WTC11 (cell line): ENCODE measurements around the gene SSC5D. TPM values are rescaled to one million over a fixed set of nuclear protein-coding genes. Genes with fewer than 3 reads are reported as not detected.

Experiments
- ATAC-seq: fragments of 200-7000 bp; cut with Tn5 transposase; 2 replicates; pipeline ENCODE4 v1.10.0; 2021; ENCODE audit warnings: mild to moderate bottlenecking, moderate library complexity
- CTCF ChIA-PET: fragments of 300-600 bp; sonication (Branson Sonifier 250); formaldehyde crosslinking; loops from one replicate; lab custom pipeline; 2021; ENCODE audit warnings: antibody characterized with exemption; lab: Charles Lee
- POLR2A ChIA-PET: fragments of 350-600 bp; sonication (Branson Sonifier 250); formaldehyde crosslinking; loops from one replicate; lab custom pipeline; 2021; ENCODE audit warnings: antibody characterized with exemption; lab: Charles Lee
- DNase-seq: peaks from one replicate; pipeline ENCODE4 v3.0.0; 2021; ENCODE audit warnings: low spot score
- H3K27ac Mint-ChIP-seq: 2 replicates; pipeline ENCODE4 v1.8.0; 2021; ENCODE audit warnings: mixed read lengths
- H3K27me3 Mint-ChIP-seq: 2 replicates; pipeline ENCODE4 v1.8.0; 2021; ENCODE audit warnings: low read depth, mild to moderate bottlenecking, moderate library complexity, mixed read lengths
- H3K36me3 Mint-ChIP-seq: 2 replicates; pipeline ENCODE4 v1.8.0; 2021; ENCODE audit warnings: mixed read lengths
- H3K4me1 Mint-ChIP-seq: 2 replicates; pipeline ENCODE4 v1.8.0; 2022; ENCODE audit warnings: mixed read lengths
- H3K4me3 Mint-ChIP-seq: 2 replicates; pipeline ENCODE4 v1.8.0; 2021; ENCODE audit warnings: mild to moderate bottlenecking, moderate library complexity, mixed read lengths
- H3K9me3 Mint-ChIP-seq: 2 replicates; pipeline ENCODE4 v1.8.0; 2021; ENCODE audit warnings: mixed read lengths
- AFF4 ChIP-seq: sonication (generic); formaldehyde crosslinking; IDR thresholded peaks from 2 replicates; pipeline ENCODE4 v1.8.1; 2023; ENCODE audit warnings: mild to moderate bottlenecking, missing genetic modification reagents, borderline replicate concordance
- ATF1 ChIP-seq: sonication (generic); formaldehyde crosslinking; IDR thresholded peaks from 2 replicates; pipeline ENCODE4 v1.8.1; 2023; ENCODE audit warnings: mild to moderate bottlenecking, moderate library complexity, missing genetic modification reagents
- ATF3 ChIP-seq: sonication (generic); formaldehyde crosslinking; conservative IDR thresholded peaks from 2 replicates; pipeline ENCODE4 v1.8.1; 2022; ENCODE audit warnings: mild to moderate bottlenecking, missing genetic modification reagents
- CDX4 ChIP-seq: fragments of 250-450 bp; sonication (Bioruptor Pico); IDR thresholded peaks from 2 replicates; pipeline ENCODE4 v1.9.0; 2021; ENCODE audit warnings: moderate library complexity, mild to moderate bottlenecking, inconsistent platforms, borderline replicate concordance
- CREB1 ChIP-seq: sonication (generic); formaldehyde crosslinking; IDR thresholded peaks from 2 replicates; pipeline ENCODE4 v1.8.0; 2023; ENCODE audit warnings: mild to moderate bottlenecking, missing genetic modification reagents
- CTCF ChIP-seq: fragments of 200-600 bp; IDR thresholded peaks from 2 replicates; pipeline ENCODE4 v1.8.0; 2022; ENCODE audit warnings: antibody characterized with exemption
- E2F1 ChIP-seq: sonication (generic); formaldehyde crosslinking; IDR thresholded peaks from 2 replicates; pipeline ENCODE4 v1.8.0; 2022; ENCODE audit warnings: mild to moderate bottlenecking, missing genetic modification reagents
- FOXK1 ChIP-seq: sonication (generic); formaldehyde crosslinking; IDR thresholded peaks from 2 replicates; pipeline ENCODE4 v1.8.0; 2022; ENCODE audit warnings: mild to moderate bottlenecking, moderate library complexity, missing genetic modification reagents
- JUN ChIP-seq: sonication (generic); formaldehyde crosslinking; IDR thresholded peaks from 2 replicates; pipeline ENCODE4 v1.8.0; 2023; ENCODE audit warnings: mild to moderate bottlenecking, missing genetic modification reagents
- MAX ChIP-seq: sonication (generic); formaldehyde crosslinking; IDR thresholded peaks from 2 replicates; pipeline ENCODE4 v1.8.0; 2022; ENCODE audit warnings: mild to moderate bottlenecking, missing genetic modification reagents
- NFE2L1 ChIP-seq: sonication (generic); formaldehyde crosslinking; IDR thresholded peaks from 2 replicates; pipeline ENCODE4 v1.8.1; 2023; ENCODE audit warnings: missing genetic modification reagents
- NFYB ChIP-seq: sonication (generic); formaldehyde crosslinking; conservative IDR thresholded peaks from 2 replicates; pipeline ENCODE4 v1.8.0; 2022; ENCODE audit warnings: low read depth, missing genetic modification reagents
- NR2C2 ChIP-seq: sonication (generic); formaldehyde crosslinking; IDR thresholded peaks from 2 replicates; pipeline ENCODE4 v1.8.0; 2022; ENCODE audit warnings: mild to moderate bottlenecking, missing genetic modification reagents
- TCF7 ChIP-seq: sonication (generic); formaldehyde crosslinking; IDR thresholded peaks from 2 replicates; pipeline ENCODE4 v1.8.0; 2022; ENCODE audit warnings: mild to moderate bottlenecking, low read depth, missing genetic modification reagents, moderate library complexity
- ZBTB21 ChIP-seq: sonication (generic); formaldehyde crosslinking; IDR thresholded peaks from 2 replicates; pipeline ENCODE4 v1.8.1; 2023; ENCODE audit warnings: mild to moderate bottlenecking, missing genetic modification reagents, borderline replicate concordance
- ZMAT4 ChIP-seq: fragments of 250-450 bp; sonication (Bioruptor Pico); IDR thresholded peaks from 2 replicates; pipeline ENCODE4 v1.9.0; 2021; ENCODE audit warnings: mild to moderate bottlenecking
- ZNF263 ChIP-seq: sonication (generic); formaldehyde crosslinking; IDR thresholded peaks from 2 replicates; pipeline ENCODE4 v1.8.1; 2022; ENCODE audit warnings: low read depth, mild to moderate bottlenecking, moderate library complexity, missing genetic modification reagents
- ZNF423 ChIP-seq: fragments of 250-450 bp; sonication (Bioruptor Pico); IDR thresholded peaks from 2 replicates; pipeline ENCODE4 v2.1.2; 2022; ENCODE audit warnings: mild to moderate bottlenecking, moderate library complexity
- ZSCAN18 ChIP-seq: fragments of 250-450 bp; sonication (Bioruptor Pico); IDR thresholded peaks from 2 replicates; pipeline ENCODE4 v2.1.2; 2022; ENCODE audit warnings: mild to moderate bottlenecking, moderate library complexity
- total RNA-seq: library from RNA; stranded (reverse); gene quantifications from 3 replicates; pipeline ENCODE4 v1.2.3, GENCODE V29; 2021

SSC5D gene
- total RNA-seq, 1 experiment from 2014 or later, result 2.9 TPM

- CTCF ChIA-PET, result interaction anchor here (0.8 to 2.1 kb wide), 6 partner anchors 17 to 102 kb away, joined by 3 to 10 read pairs (median 6); partner anchors contain the start of gene ZNF865
- Mint-ChIP-seq H3K27ac (no peak overlapping the region), H3K9me3 (no peaks in the 10 kb centered on the region), H3K4me3 (no peak overlapping the region; the same call in 1 of the 2 replicates), H3K27me3 (peaks cover 9% of the 10 kb centered on the region), H3K36me3 (no peaks in the 10 kb centered on the region), H3K4me1 (peaks cover 41% of the 10 kb centered on the region)
- no peak for TF ChIP-seq NR2C2 (CRISPR knock-in tag)
- no peak for TF ChIP-seq NFYB (CRISPR knock-in tag)
- no peak for TF ChIP-seq AFF4
- TF ChIP-seq ZNF263, result no peak
- TF ChIP-seq ATF3 (CRISPR knock-in tag), result no peak
- TF ChIP-seq CREB1 (CRISPR knock-in tag), result no peak
- no peak for TF ChIP-seq ZNF423 (CRISPR knock-in tag)
- TF ChIP-seq JUN (CRISPR knock-in tag), result no peak
- no peak for TF ChIP-seq CTCF
- no peak for TF ChIP-seq FOXK1
- no peak for TF ChIP-seq TCF7 (CRISPR knock-in tag)
- TF ChIP-seq E2F1 (CRISPR knock-in tag), result no peak
- TF ChIP-seq CDX4 (CRISPR knock-in tag), result no peak
- no peak for TF ChIP-seq NFE2L1 (CRISPR knock-in tag)
- no peak for TF ChIP-seq ZMAT4
- TF ChIP-seq ZBTB21 (CRISPR knock-in tag), result no peak
- no peak for TF ChIP-seq ZSCAN18 (CRISPR knock-in tag)
- no peak for TF ChIP-seq MAX (CRISPR knock-in tag)
- TF ChIP-seq ATF1 (CRISPR knock-in tag), result no peak
- DNase-seq, result no peak
- no peak for ATAC-seq
- POLR2A ChIA-PET, result no interaction called here
Observed at GRCh38 chr19:55552206-55552605, 64.0 kb downstream of the SSC5D start.
